KMS-11 (cell line): Measurements from ENCODE around the gene GRK2.

Experiments
- H2AFZ ChIP-seq: fragments of 200-600 bp; sonication (generic); 2 replicates; pipeline ENCODE4 v1.6.1; 2016; ENCODE audit warnings: antibody characterized with exemption, mixed run types, low read depth
- H3K27ac ChIP-seq: fragments of 200-600 bp; sonication (generic); 2 replicates; pipeline ENCODE4 v1.6.1; 2016; ENCODE audit warnings: mild to moderate bottlenecking, mixed run types
- H3K27me3 ChIP-seq: fragments of 200-600 bp; sonication (generic); 2 replicates; pipeline ENCODE4 v1.6.1; 2017; ENCODE audit warnings: mild to moderate bottlenecking, low read depth, mixed run types, moderate library complexity; ENCODE audit not compliant: insufficient read depth
- H3K36me3 ChIP-seq: fragments of 200-600 bp; sonication (generic); 2 replicates; pipeline ENCODE4 v1.6.1; 2017; ENCODE audit warnings: mild to moderate bottlenecking, mixed run types; ENCODE audit not compliant: insufficient read depth
- H3K4me1 ChIP-seq: fragments of 200-600 bp; sonication (generic); 2 replicates; pipeline ENCODE4 v1.6.1; 2016; ENCODE audit warnings: mild to moderate bottlenecking, low read depth, mixed run types; ENCODE audit not compliant: poor library complexity, severe bottlenecking
- H3K4me2 ChIP-seq: fragments of 200-600 bp; sonication (generic); 2 replicates; pipeline ENCODE4 v1.7.0; 2016; ENCODE audit warnings: mild to moderate bottlenecking, mixed run types
- H3K4me3 ChIP-seq: fragments of 200-600 bp; sonication (generic); IDR thresholded peaks from 2 replicates; pipeline ENCODE4 v1.6.1; 2017; ENCODE audit warnings: low read depth, low read length, mixed read lengths; ENCODE audit not compliant: insufficient read depth
- H3K79me2 ChIP-seq: fragments of 200-600 bp; sonication (generic); 2 replicates; pipeline ENCODE4 v1.6.1; 2016; ENCODE audit warnings: low read depth, mixed run types; ENCODE audit not compliant: insufficient read depth
- H3K9ac ChIP-seq: fragments of 200-600 bp; sonication (generic); 2 replicates; pipeline ENCODE4 v1.6.1; 2016; ENCODE audit warnings: mild to moderate bottlenecking, mixed run types
- H4K20me1 ChIP-seq: fragments of 200-600 bp; sonication (generic); 2 replicates; pipeline ENCODE4 v1.6.1; 2016; ENCODE audit warnings: mild to moderate bottlenecking, mixed run types; ENCODE audit not compliant: insufficient read depth
- CTCF ChIP-seq: fragments of 200-600 bp; sonication (generic); conservative IDR thresholded peaks from 2 replicates; pipeline ENCODE4 v1.6.1; 2017; ENCODE audit warnings: low read depth, mild to moderate bottlenecking, antibody characterized with exemption, low read length, moderate library complexity, mixed read lengths

Gene GRK2

GRCh38 chr11:67309661-67310061, 43.4 kb downstream of the GRK2 start:
- H3K4me2 ChIP-seq, result no peak overlapping the region
- no peak overlapping the region for H2AFZ ChIP-seq
- H3K27ac ChIP-seq, result no peak overlapping the region
- H3K9ac ChIP-seq, result no peak overlapping the region
- no peaks in the 10 kb centered on the region for H3K79me2 ChIP-seq
- no peaks in the 10 kb centered on the region for H4K20me1 ChIP-seq
- no peaks in the 10 kb centered on the region for H3K36me3 ChIP-seq
- no peak overlapping the region for H3K4me3 ChIP-seq
- H3K4me1 ChIP-seq, result no peaks in the 10 kb centered on the region
- no peak for TF ChIP-seq CTCF
- no peaks in the 10 kb centered on the region for H3K27me3 ChIP-seq

DNA sequence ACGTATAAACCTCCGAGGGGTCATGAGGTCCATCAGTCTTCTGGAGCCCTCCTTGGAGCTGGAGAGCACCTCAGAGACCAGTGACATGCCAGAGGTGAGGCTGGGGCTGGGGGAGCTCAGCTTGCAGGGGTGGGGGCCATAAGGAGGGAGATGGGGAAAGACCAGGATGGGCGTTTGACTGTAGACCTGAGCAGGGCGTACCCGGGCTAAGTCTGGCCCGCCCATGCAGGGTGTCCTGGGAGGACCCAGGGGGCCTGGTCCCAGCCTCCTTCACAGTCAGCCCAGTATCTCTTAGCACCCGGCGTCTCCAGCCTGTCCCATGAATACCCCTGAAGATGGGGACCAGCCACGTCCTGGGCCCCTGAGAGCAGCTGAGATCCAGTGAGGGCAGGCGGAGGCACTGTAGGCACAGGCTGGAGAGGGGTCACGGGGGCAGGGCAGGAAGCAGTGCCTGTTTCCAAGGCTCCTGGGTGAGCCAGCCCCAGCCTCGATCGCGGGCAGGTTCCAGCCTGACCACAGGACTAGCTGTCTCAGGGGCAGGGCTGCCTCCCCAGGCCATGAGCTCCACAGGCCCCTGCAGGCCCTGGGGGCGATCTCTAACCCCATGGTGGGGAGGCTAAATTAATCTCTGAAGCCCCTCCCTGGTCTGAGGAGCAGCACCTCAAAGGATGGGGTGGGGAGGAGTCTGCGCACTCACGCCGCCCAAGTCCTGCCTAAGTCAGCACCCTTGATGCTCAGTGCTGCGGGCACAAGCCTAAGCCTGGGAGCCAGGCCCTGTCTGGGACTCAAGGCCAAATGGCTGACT, 44.2 kb downstream of the GRK2 start:
- no peaks in the 10 kb centered on the region for H3K79me2 ChIP-seq
- no peak overlapping the region for H3K27ac ChIP-seq
- H3K36me3 ChIP-seq, result no peaks in the 10 kb centered on the region
- no peaks in the 10 kb centered on the region for H3K4me1 ChIP-seq
- H4K20me1 ChIP-seq, result no peaks in the 10 kb centered on the region
- H2AFZ ChIP-seq, result no peak overlapping the region
- H3K27me3 ChIP-seq, result no peaks in the 10 kb centered on the region
- no peak for TF ChIP-seq CTCF
- H3K9ac ChIP-seq, result no peak overlapping the region
- H3K4me3 ChIP-seq, result no peak overlapping the region
- H3K4me2 ChIP-seq, result no peak overlapping the region

- Histone ChIP-seq H3K4me1 (peaks cover under 1% of the 10 kb centered on the region), H3K36me3 (no peaks in the 10 kb centered on the region), H3K4me3 (no peak overlapping the region), H3K27me3 (no peaks in the 10 kb centered on the region), H3K4me2 (no peak overlapping the region), H3K79me2 (no peaks in the 10 kb centered on the region), H3K9ac (no peak overlapping the region), H3K27ac (no peak overlapping the region), H4K20me1 (no peaks in the 10 kb centered on the region), H2AFZ (no peak overlapping the region)
- TF ChIP-seq CTCF, result no peak
These were observed 44.8 kb downstream of the GRK2 start for GRCh38 chr11:67311051-67311555.

- Histone ChIP-seq H3K4me1 (peaks cover 4% of the 10 kb centered on the region), H4K20me1 (no peaks in the 10 kb centered on the region), H2AFZ (no peak overlapping the region), H3K4me2 (no peak overlapping the region), H3K79me2 (no peaks in the 10 kb centered on the region), H3K9ac (no peak overlapping the region), H3K27me3 (no peaks in the 10 kb centered on the region), H3K36me3 (no peaks in the 10 kb centered on the region), H3K4me3 (no peak overlapping the region), H3K27ac (no peak overlapping the region)
- TF ChIP-seq CTCF, result no peak
These were observed 45.3 kb downstream of the GRK2 start for GRCh38 chr11:67311556-67312082.
